ENCODE measurements around the gene ACP5. TPM values are rescaled to one million over a fixed set of nuclear protein-coding genes. Genes with fewer than 3 reads are reported as not detected.

ACP5 gene
- total RNA-seq, 2 donors from 2014 or later: 2.1 to 3.8 TPM

GRCh38 chr19:11552666-11553372 is 24.6 kb downstream of the ACP5 start:
- no peaks in the 10 kb centered on the region for H3K9me3 Mint-ChIP-seq
- no peak overlapping the region for H3K27ac Mint-ChIP-seq

GRCh38 chr19:11551603-11552235 is 25.7 kb downstream of the ACP5 start:
- H3K27ac ChIP-seq (ENCODE audit: low read depth, low read length): no peak overlapping the region
- no peak overlapping the region for H3K4me3 ChIP-seq (ENCODE audit: low read length)
- H3K4me1 Mint-ChIP-seq: no peaks in the 10 kb centered on the region
- TF ChIP-seq CTCF (conservative IDR thresholded peaks at IDR 0.05): peak; percentile 77
- H3K9me3 ChIP-seq (ENCODE audit: control insufficient read depth, low read length): no peaks in the 10 kb centered on the region
- peaks cover 26% of the 10 kb centered on the region for H3K36me3 Mint-ChIP-seq (ENCODE audit: low read depth)
- 87 to 88% methylated on average over 18 to 26 of the region's 26 CpGs for WGBS, 2 experiments (ENCODE audit: insufficient coverage in 1 of 2, insufficient read length in 1 of 2)
- no peak overlapping the region for H3K9ac ChIP-seq (ENCODE audit: extremely low read depth, low read length, poor library complexity, severe bottlenecking)
- DNase-seq: peak; percentile 88
- H3K27ac Mint-ChIP-seq: no peak overlapping the region
- no peaks in the 10 kb centered on the region for H3K27me3 Mint-ChIP-seq (ENCODE audit: insufficient read depth)
- H3K4me1 ChIP-seq (ENCODE audit: control insufficient read depth, insufficient read depth, low read length): no peaks in the 10 kb centered on the region
- H3K27me3 ChIP-seq (ENCODE audit: control insufficient read depth, insufficient read depth, low read length, poor library complexity, severe bottlenecking): no peaks in the 10 kb centered on the region
- H3K36me3 ChIP-seq (ENCODE audit: control insufficient read depth, insufficient read depth, low read length): peaks cover 53% of the 10 kb centered on the region
- no peak overlapping the region for H3K4me3 Mint-ChIP-seq
- no peaks in the 10 kb centered on the region for H3K9me3 Mint-ChIP-seq

More at GRCh38 chr19:11552666-11553372, 24.6 kb downstream of the ACP5 start:
- H3K4me1 ChIP-seq (ENCODE audit: control insufficient read depth, insufficient read depth, low read length): no peaks in the 10 kb centered on the region
- H3K27me3 Mint-ChIP-seq (ENCODE audit: insufficient read depth): no peaks in the 10 kb centered on the region
- H3K27ac ChIP-seq (ENCODE audit: low read depth, low read length): no peak overlapping the region
- no peaks in the 10 kb centered on the region for H3K27me3 ChIP-seq (ENCODE audit: control insufficient read depth, insufficient read depth, low read length, poor library complexity, severe bottlenecking)
- H3K9ac ChIP-seq (ENCODE audit: extremely low read depth, low read length, poor library complexity, severe bottlenecking): no peak overlapping the region
- H3K36me3 Mint-ChIP-seq (ENCODE audit: low read depth): peaks cover 25% of the 10 kb centered on the region
- no peak for TF ChIP-seq CTCF (conservative IDR thresholded peaks at IDR 0.05)
- WGBS, 2 experiments (ENCODE audit: insufficient coverage in 1 of 2, insufficient read length in 1 of 2): 94 to 95% methylated on average over 12 to 20 of the region's 20 CpGs
- H3K4me3 ChIP-seq (ENCODE audit: low read length): no peak overlapping the region
- no peak for DNase-seq
- H3K9me3 ChIP-seq (ENCODE audit: control insufficient read depth, low read length): no peaks in the 10 kb centered on the region
- H3K4me3 Mint-ChIP-seq: no peak overlapping the region
- peaks cover 51% of the 10 kb centered on the region for H3K36me3 ChIP-seq (ENCODE audit: control insufficient read depth, insufficient read depth, low read length)
- peaks cover 1% of the 10 kb centered on the region for H3K4me1 Mint-ChIP-seq

- Histone ChIP-seq H3K9me3 (ENCODE audit: control insufficient read depth, low read length) (no peaks in the 10 kb centered on the region), H3K9ac (ENCODE audit: extremely low read depth, low read length, poor library complexity, severe bottlenecking) (no peak overlapping the region), H3K4me1 (ENCODE audit: control insufficient read depth, insufficient read depth, low read length) (no peaks in the 10 kb centered on the region), H3K27ac (ENCODE audit: low read depth, low read length) (no peak overlapping the region), H3K36me3 (ENCODE audit: control insufficient read depth, insufficient read depth, low read length) (peaks cover 46% of the 10 kb centered on the region), H3K4me3 (ENCODE audit: low read length) (no peak overlapping the region), H3K27me3 (ENCODE audit: control insufficient read depth, insufficient read depth, low read length, poor library complexity, severe bottlenecking) (no peaks in the 10 kb centered on the region)
- H3K9me3 Mint-ChIP-seq: no peaks in the 10 kb centered on the region
- H3K4me3 Mint-ChIP-seq: no peak overlapping the region
- no peak overlapping the region for H3K27ac Mint-ChIP-seq
- WGBS, 2 experiments (ENCODE audit: insufficient coverage in 1 of 2, insufficient read length in 1 of 2): 87 to 94% methylated on average over 3 to 8 of the region's 8 CpGs
- no peak for TF ChIP-seq CTCF (conservative IDR thresholded peaks at IDR 0.05)
- H3K4me1 Mint-ChIP-seq: no peaks in the 10 kb centered on the region
- H3K27me3 Mint-ChIP-seq (ENCODE audit: insufficient read depth): no peaks in the 10 kb centered on the region
- DNase-seq: no peak
- peaks cover 22% of the 10 kb centered on the region for H3K36me3 Mint-ChIP-seq (ENCODE audit: low read depth)
Observed at GRCh38 chr19:11550265-11550664, 27.2 kb downstream of the ACP5 start.

All from endodermal cell (in vitro differentiated cells).